H1 (cell line): ENCODE data around the gene TAS2R41. TPM values are rescaled to one million over a fixed set of nuclear protein-coding genes. Genes with fewer than 3 reads are reported as not detected.

Experiments used
- CTCF ChIA-PET: fragments of 300-600 bp; sonication (Branson Sonifier 250); formaldehyde crosslinking; loops from one replicate; lab custom pipeline; 2021; ENCODE audit not compliant: partially characterized antibody; lab: Charles Lee
- POLR2A ChIA-PET: fragments of 300-600 bp; sonication (Branson Sonifier 250); formaldehyde crosslinking; loops from one replicate; lab custom pipeline; 2021; ENCODE audit warnings: inconsistent platforms; ENCODE audit not compliant: partially characterized antibody; lab: Charles Lee
- DNase-seq, 2 experiments: peaks; one replicate each; pipeline versions ENCODE4 v3.0.0 to v3.0.0-alpha.2; 2010 to 2022; ENCODE audit warnings: low spot score in 2 of 2, low read depth in 1 of 2, mixed read lengths in 1 of 2
- FAIRE-seq: peaks from 2 replicates; lab custom pipeline; 2011; peaks lifted over from hg19 to GRCh38; lab: Jason Lieb, UNC
- H2AFZ ChIP-seq: 2 replicates; pipeline ENCODE4 v1.8.1; 2012; ENCODE audit warnings: low read length, inconsistent platforms
- H2AK5ac ChIP-seq: 2 replicates; pipeline ENCODE4 v1.6.1; 2013; ENCODE audit warnings: low read depth, low read length
- H2BK120ac ChIP-seq: replicated peaks from 2 replicates; pipeline ENCODE3; 2013; ENCODE audit warnings: low read depth, low read length, inconsistent platforms
- H2BK12ac ChIP-seq: 2 replicates; pipeline ENCODE4 v1.6.1; 2013; ENCODE audit warnings: low read depth, low read length
- H2BK15ac ChIP-seq: 2 replicates; pipeline ENCODE4 v1.6.1; 2013; ENCODE audit warnings: low read length
- H2BK20ac ChIP-seq: 2 replicates; pipeline ENCODE4 v1.6.1; 2013; ENCODE audit warnings: low read length
- H2BK5ac ChIP-seq: 2 replicates; pipeline ENCODE4 v1.6.1; 2013; ENCODE audit warnings: low read depth, low read length
- H3K14ac ChIP-seq: 2 replicates; pipeline ENCODE4 v1.6.1; 2013; ENCODE audit warnings: inconsistent platforms; ENCODE audit not compliant: insufficient read length
- H3K18ac ChIP-seq: 2 replicates; pipeline ENCODE4 v1.6.1; 2013; ENCODE audit warnings: low read length; ENCODE audit errors: extremely low read depth
- H3K23ac ChIP-seq: 2 replicates; pipeline ENCODE4 v1.6.1; 2013; ENCODE audit warnings: inconsistent platforms; ENCODE audit not compliant: insufficient read length
- H3K23me2 ChIP-seq: 2 replicates; pipeline ENCODE4 v1.6.1; 2013; ENCODE audit warnings: low read depth, low read length
- H3K27ac ChIP-seq: 2 replicates; pipeline ENCODE4 v1.6.1; 2011; ENCODE audit warnings: low read depth, low read length, inconsistent platforms
- H3K27me3 ChIP-seq, 4 experiments: replicated peaks in 1 of 4; 1 replicate in 1 of 4; 2 replicates in 3 of 4; pipeline versions ENCODE4 v1.6.1 to v1.8.1; 2011 to 2013; ENCODE audit warnings: low read length in 3 of 4, mild to moderate bottlenecking in 3 of 4, inconsistent platforms in 2 of 4, mixed read lengths in 2 of 4, moderate library complexity in 1 of 4; ENCODE audit not compliant: control insufficient read depth in 3 of 4, insufficient read depth in 3 of 4; ENCODE audit errors: extremely low read depth in 1 of 4
- H3K36me3 ChIP-seq, 4 experiments: 2 replicates each; pipeline versions ENCODE4 v1.6.1 to v1.8.1; 2011 to 2013; ENCODE audit warnings: mild to moderate bottlenecking in 4 of 4, low read length in 3 of 4, moderate library complexity in 2 of 4, control low read depth in 1 of 4, inconsistent platforms in 1 of 4; ENCODE audit not compliant: insufficient read depth in 4 of 4, control insufficient read depth in 2 of 4
- H3K4ac ChIP-seq: replicated peaks from 2 replicates; pipeline ENCODE3; 2013; ENCODE audit warnings: low read length, low read depth, mixed read lengths, inconsistent platforms; ENCODE audit not compliant: insufficient read length
- H3K4me1 ChIP-seq, 4 experiments: replicated peaks in 1 of 4; 1 replicate in 1 of 4; 2 replicates in 3 of 4; pipeline versions ENCODE4 v1.6.1 to v1.8.1; 2011 to 2013; ENCODE audit warnings: low read length in 3 of 4, inconsistent platforms in 2 of 4, mixed read lengths in 1 of 4; ENCODE audit not compliant: insufficient read depth in 4 of 4, control insufficient read depth in 3 of 4
- H3K4me2 ChIP-seq, 2 experiments: 2 replicates each; pipeline versions ENCODE4 v1.6.1 to v1.8.1; 2011 to 2013; ENCODE audit warnings: low read depth in 2 of 2, low read length in 2 of 2, control low read depth in 1 of 2, inconsistent platforms in 1 of 2, mild to moderate bottlenecking in 1 of 2; ENCODE audit not compliant: insufficient read depth in 1 of 2
- H3K4me3 ChIP-seq, 4 experiments: fragments of 200-600, 300-600 bp in 1 of 4; sonication (generic), shearing (Covaris generic), sonication (Bioruptor Twin) in 1 of 4; 2 replicates each; pipeline versions ENCODE4 v1.5.1 to v1.8.1; 2011 to 2016; ENCODE audit warnings: low read length in 4 of 4, low read depth in 3 of 4, control low read depth in 2 of 4, inconsistent platforms in 2 of 4, mild to moderate bottlenecking in 2 of 4, mixed read lengths in 1 of 4, moderate library complexity in 1 of 4; ENCODE audit not compliant: insufficient read depth in 2 of 4; ENCODE audit errors: extremely low read depth in 1 of 4
- H3K56ac ChIP-seq: replicated peaks from 2 replicates; pipeline ENCODE3; 2013; ENCODE audit warnings: low read depth, mild to moderate bottlenecking, mixed read lengths, low read length, inconsistent platforms; ENCODE audit not compliant: insufficient read length
- H3K79me1 ChIP-seq: 2 replicates; pipeline ENCODE4 v1.6.1; 2013; ENCODE audit warnings: low read depth, low read length, control low read depth
- H3K79me2 ChIP-seq, 2 experiments: 2 replicates each; pipeline versions ENCODE4 v1.6.1 to v1.8.1; 2012 to 2013; ENCODE audit warnings: low read length in 2 of 2, mild to moderate bottlenecking in 2 of 2, inconsistent platforms in 1 of 2; ENCODE audit not compliant: insufficient read depth in 2 of 2, control insufficient read depth in 1 of 2
- H3K9ac ChIP-seq, 4 experiments: replicated peaks in 1 of 4; 1 replicate in 1 of 4; 2 replicates in 3 of 4; pipeline versions ENCODE4 v1.6.1 to v1.8.1; 2011 to 2013; ENCODE audit warnings: low read depth in 3 of 4, low read length in 3 of 4, control low read depth in 2 of 4, mild to moderate bottlenecking in 2 of 4, moderate library complexity in 2 of 4, inconsistent platforms in 1 of 4; ENCODE audit errors: extremely low read depth in 1 of 4
- H3K9me3 ChIP-seq, 2 experiments: 2 replicates each; pipeline versions ENCODE4 v1.6.1 to v1.8.1; 2012 to 2013; ENCODE audit warnings: mild to moderate bottlenecking in 2 of 2, moderate library complexity in 2 of 2, control low read depth in 1 of 2, inconsistent platforms in 1 of 2, low read depth in 1 of 2, low read length in 1 of 2, mixed read lengths in 1 of 2; ENCODE audit not compliant: insufficient read depth in 2 of 2
- H4K20me1 ChIP-seq, 2 experiments: replicated peaks in 1 of 2; 2 replicates each; pipeline versions ENCODE3 to v1.8.1; 2011 to 2013; ENCODE audit warnings: inconsistent platforms in 2 of 2, low read length in 2 of 2, mild to moderate bottlenecking in 1 of 2; ENCODE audit not compliant: insufficient read depth in 2 of 2, control insufficient read depth in 1 of 2
- H4K5ac ChIP-seq: 2 replicates; pipeline ENCODE4 v1.6.1; 2013; ENCODE audit warnings: low read length, low read depth, mixed read lengths, inconsistent platforms; ENCODE audit not compliant: insufficient read length
- H4K8ac ChIP-seq: 2 replicates; pipeline ENCODE4 v1.8.0; 2013; ENCODE audit warnings: mild to moderate bottlenecking, moderate library complexity, low read length, inconsistent platforms; ENCODE audit not compliant: insufficient read depth; ENCODE audit errors: extremely low read depth
- H4K91ac ChIP-seq: replicated peaks from 2 replicates; pipeline ENCODE3; 2013; ENCODE audit warnings: low read length, mixed read lengths, inconsistent platforms; ENCODE audit not compliant: insufficient read length
- SP4 ChIP-seq: IDR thresholded peaks from 2 replicates; pipeline ENCODE4 v1.6.1; 2012; ENCODE audit warnings: low read length, inconsistent platforms
- WGBS, 2 experiments: shearing (Covaris generic) in 1 of 2; methylation state at CpG; one replicate each; pipeline versions ENCODE4 v1.1.6 to v1.1.7; 2013 to 2015; ENCODE audit warnings: low lambda C conversion rate in 2 of 2, mixed read lengths in 2 of 2, inconsistent platforms in 1 of 2, low coverage in 1 of 2, missing lambda C conversion rate in 1 of 2; ENCODE audit not compliant: insufficient replicate concordance in 2 of 2, insufficient coverage in 1 of 2, insufficient read length in 1 of 2; ENCODE audit errors: extremely low coverage in 1 of 2, missing lambda C conversion rate in 1 of 2; 5-methylcytosine and 5-hydroxymethylcytosine counted together
- polyA plus RNA-seq, 7 experiments: library from polyadenylated mRNA; depleted of rRNA in 3 of 7; stranded (reverse) in 5 of 7; unstranded in 2 of 7; fragments of >200 nt in 5 of 7; fragments of 200-250 nt in 2 of 7; gene quantifications; 1 replicate in 5 of 7; 2 replicates in 1 of 7; 4 replicates in 1 of 7; pipeline versions ENCODE4 v1.2.1 to v1.2.3, GENCODE V29; 2011 to 2013; ENCODE audit warnings: missing spikeins in 2 of 7, mixed read lengths in 2 of 7
- total RNA-seq: library from RNA; stranded (reverse); fragmentation: NEBNext Ultra II Directional; extraction: Animal tissue kit (Norgen Biotek cat#: 25700); gene quantifications from 2 replicates; pipeline ENCODE4 v1.2.1, GENCODE V29; 2021

Gene TAS2R41
- total and polyA plus RNA-seq, 2 of the 8 experiments (the other 6 are each of a cell fraction or from before 2014, with no cell fraction given), result 0.12 TPM; not detected in 1

- Histone ChIP-seq H2AFZ (no peak overlapping the region), H4K20me1 (no peaks in the 10 kb centered on the region), H3K4me3 (no peak overlapping the region), H2BK15ac (no peak overlapping the region), H2BK5ac (no peak overlapping the region), H3K4ac (no peak overlapping the region), H3K27me3 (no peaks in the 10 kb centered on the region), H3K56ac (no peak overlapping the region), H3K4me1 (peaks cover 2 to 8% (median 6%) of the 10 kb centered on the region in 4 experiments), H3K18ac (no peak overlapping the region), H3K9me3 (no peaks in the 10 kb centered on the region), H2BK120ac (no peak overlapping the region), H4K5ac (no peak overlapping the region), H3K27ac (no peak overlapping the region), H3K14ac (no peak overlapping the region), H4K91ac (no peak overlapping the region), H4K8ac (no peak overlapping the region), H2AK5ac (no peak overlapping the region), H3K36me3 (no peaks in the 10 kb centered on the region), H2BK12ac (no peak overlapping the region), H3K9ac (no peak overlapping the region), H3K79me1 (no peaks in the 10 kb centered on the region), H2BK20ac (no peak overlapping the region), H3K79me2 (no peaks in the 10 kb centered on the region), H3K23ac (no peak overlapping the region), H3K23me2 (peaks cover 2% of the 10 kb centered on the region; the same call in 1 of the 2 replicates), H3K4me2 (no peak overlapping the region)
- ChIA-PET CTCF (interaction anchor here (1.0 to 4.5 kb wide), 3 partner anchors 19 to 136 kb away, joined by 3 to 23 read pairs (median 4); no protein-coding TSS in a partner anchor), POLR2A (no interaction called here)
- no peak for DNase-seq
- no peak for FAIRE-seq
- 90% methylated on average over 2 of the region's 2 CpGs; no CpG with 5 or more reads in 1 of the 2 experiments for WGBS, 2 experiments
- TF ChIP-seq SP4, result no peak
Observed at GRCh38 chr7:143435266-143435665, 42.4 kb upstream of the TAS2R41 start.
